ENCODE results near the gene PLA2G4D. TPM values are rescaled to one million over a fixed set of nuclear protein-coding genes. Genes with fewer than 3 reads are reported as not detected.

Gene PLA2G4D
- total RNA-seq, 1 donor from 2014 or later = not detected

- Mint-ChIP-seq H3K36me3 (ENCODE audit: low read depth) (no peaks in the 10 kb centered on the region), H3K27me3 (peaks cover 10% of the 10 kb centered on the region)
- POLR2A ChIA-PET = interaction anchor here (0.6 kb wide), 1 partner anchor 416 kb away, joined by 3 read pairs; no protein-coding TSS in a partner anchor
These were observed 14.0 kb downstream of the PLA2G4D start for GRCh38 chr15:42080186-42080918.

DNA sequence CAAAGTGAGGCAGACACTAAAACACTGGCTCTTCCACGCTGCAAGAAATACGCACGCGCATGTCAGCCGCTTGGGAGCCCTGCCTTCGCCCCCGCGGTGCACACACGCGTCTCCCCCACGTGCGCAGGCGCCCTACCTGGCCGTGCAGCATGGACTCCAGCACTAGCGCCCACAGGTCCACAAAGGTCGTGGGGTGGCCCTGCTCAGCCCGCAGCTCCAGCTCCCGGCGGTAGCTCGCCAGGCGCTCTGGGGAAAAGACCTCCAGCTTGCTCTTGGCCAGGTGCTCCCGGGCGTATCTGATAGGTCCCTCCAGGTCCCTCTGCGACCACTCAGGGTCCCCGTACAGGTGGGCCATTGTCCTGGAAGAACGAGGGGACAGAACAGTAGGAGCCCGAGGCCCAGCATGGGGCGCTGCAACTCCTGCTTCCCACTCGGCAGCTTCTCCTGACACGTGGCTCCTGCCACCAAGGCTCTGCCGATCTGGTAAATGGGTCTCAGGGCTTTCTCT, 14.9 kb downstream of the PLA2G4D start:
- H3K27me3 Mint-ChIP-seq = peaks cover 8% of the 10 kb centered on the region
- ChIA-PET POLR2A (no interaction called here), CTCF (interaction anchor here (1.0 kb wide), 2 partner anchors 18 to 91 kb away, joined by 3 to 4 read pairs; no protein-coding TSS in a partner anchor)
- no peak overlapping the region for H3K4me3 Mint-ChIP-seq
- TF ChIP-seq, protein P1, sequence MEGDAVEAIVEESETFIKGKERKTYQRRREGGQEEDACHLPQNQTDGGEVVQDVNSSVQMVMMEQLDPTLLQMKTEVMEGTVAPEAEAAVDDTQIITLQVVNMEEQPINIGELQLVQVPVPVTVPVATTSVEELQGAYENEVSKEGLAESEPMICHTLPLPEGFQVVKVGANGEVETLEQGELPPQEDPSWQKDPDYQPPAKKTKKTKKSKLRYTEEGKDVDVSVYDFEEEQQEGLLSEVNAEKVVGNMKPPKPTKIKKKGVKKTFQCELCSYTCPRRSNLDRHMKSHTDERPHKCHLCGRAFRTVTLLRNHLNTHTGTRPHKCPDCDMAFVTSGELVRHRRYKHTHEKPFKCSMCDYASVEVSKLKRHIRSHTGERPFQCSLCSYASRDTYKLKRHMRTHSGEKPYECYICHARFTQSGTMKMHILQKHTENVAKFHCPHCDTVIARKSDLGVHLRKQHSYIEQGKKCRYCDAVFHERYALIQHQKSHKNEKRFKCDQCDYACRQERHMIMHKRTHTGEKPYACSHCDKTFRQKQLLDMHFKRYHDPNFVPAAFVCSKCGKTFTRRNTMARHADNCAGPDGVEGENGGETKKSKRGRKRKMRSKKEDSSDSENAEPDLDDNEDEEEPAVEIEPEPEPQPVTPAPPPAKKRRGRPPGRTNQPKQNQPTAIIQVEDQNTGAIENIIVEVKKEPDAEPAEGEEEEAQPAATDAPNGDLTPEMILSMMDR (IDR thresholded peaks at IDR 0.05) = no peak
- no peak for ATAC-seq (ENCODE audit: low read depth)
- H3K27ac Mint-ChIP-seq = no peak overlapping the region
- H3K36me3 Mint-ChIP-seq (ENCODE audit: low read depth) = no peaks in the 10 kb centered on the region
- H3K4me1 Mint-ChIP-seq = peaks cover under 1% of the 10 kb centered on the region
- no peak for DNase-seq
- intact Hi-C loops (cut with micrococcal nuclease) = no loop called here
- H3K9me3 Mint-ChIP-seq = no peaks in the 10 kb centered on the region

More at GRCh38 chr15:42080186-42080918, 14.0 kb downstream of the PLA2G4D start:
- H3K27ac Mint-ChIP-seq = no peak overlapping the region
- intact Hi-C loops (cut with micrococcal nuclease) = no loop called here
- H3K4me1 Mint-ChIP-seq = peaks cover 2% of the 10 kb centered on the region
- no peaks in the 10 kb centered on the region for H3K9me3 Mint-ChIP-seq
- TF ChIP-seq, protein P1 (IDR thresholded peaks at IDR 0.05) = no peak
- DNase-seq (no peak), ATAC-seq (ENCODE audit: low read depth) (no peak)
- no peak overlapping the region for H3K4me3 Mint-ChIP-seq
- CTCF ChIA-PET = interaction anchor here (7.0 kb wide), 1 partner anchor 90 kb away, joined by 51 read pairs; no protein-coding TSS in a partner anchor

GRCh38 chr15:42078903-42079302, 15.5 kb downstream of the PLA2G4D start:
- CTCF ChIA-PET = interaction anchor here (1.0 kb wide), 2 partner anchors 17 to 90 kb away, joined by 3 to 4 read pairs; no protein-coding TSS in a partner anchor
- intact Hi-C loops (cut with micrococcal nuclease) = no loop called here
- POLR2A ChIA-PET = no interaction called here
- Mint-ChIP-seq H3K27me3 (peaks cover 4% of the 10 kb centered on the region), H3K36me3 (ENCODE audit: low read depth) (no peaks in the 10 kb centered on the region), H3K4me3 (no peak overlapping the region), H3K4me1 (no peaks in the 10 kb centered on the region), H3K27ac (no peak overlapping the region), H3K9me3 (no peaks in the 10 kb centered on the region)
- TF ChIP-seq, protein P1 (IDR thresholded peaks at IDR 0.05) = no peak
- DNase-seq = no peak
- no peak for ATAC-seq (ENCODE audit: low read depth)

DNA sequence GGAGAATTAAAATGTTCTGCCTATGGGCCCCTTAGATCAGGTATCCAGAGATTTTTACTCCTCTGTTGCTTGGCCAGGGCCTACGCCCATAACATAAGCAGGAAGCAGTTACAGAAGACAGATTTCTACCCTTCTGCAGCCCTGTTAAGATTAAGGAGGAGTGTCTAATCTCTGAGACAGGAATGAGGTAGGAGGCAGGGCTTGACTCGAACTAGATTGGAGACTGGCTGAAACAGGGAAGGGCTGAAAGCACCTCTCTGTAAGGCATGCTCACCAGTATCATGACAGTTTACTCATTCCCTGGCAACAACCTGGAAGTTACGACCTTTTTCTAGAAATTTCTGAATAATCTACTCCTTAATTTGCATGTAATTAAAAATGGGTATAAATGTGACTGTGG, 16.7 kb downstream of the PLA2G4D start:
- TF ChIP-seq, protein P1 (IDR thresholded peaks at IDR 0.05) = no peak

GRCh38 chr15:42073418-42073817, 20.9 kb downstream of the PLA2G4D start:
- DNase-seq (no peak), ATAC-seq (ENCODE audit: low read depth) (no peak)
- ChIA-PET POLR2A (interaction anchor here (0.7 kb wide), 1 partner anchor 62 kb away, joined by 3 read pairs; no protein-coding TSS in a partner anchor), CTCF (interaction anchor here (1.2 kb wide), 1 partner anchor 10 kb away, joined by 4 read pairs; no protein-coding TSS in a partner anchor)
- TF ChIP-seq, protein P1 (IDR thresholded peaks at IDR 0.05) = no peak
- H3K4me1 Mint-ChIP-seq = no peaks in the 10 kb centered on the region
- no peak overlapping the region for H3K27ac Mint-ChIP-seq
- H3K27me3 Mint-ChIP-seq = peaks cover 5% of the 10 kb centered on the region
- no peak overlapping the region for H3K4me3 Mint-ChIP-seq
- intact Hi-C loops (cut with micrococcal nuclease) = no loop called here
- no peaks in the 10 kb centered on the region for H3K36me3 Mint-ChIP-seq (ENCODE audit: low read depth)
- no peaks in the 10 kb centered on the region for H3K9me3 Mint-ChIP-seq

More for the DNA sequence above, 16.7 kb downstream of the PLA2G4D start:
- no peak overlapping the region for H3K4me3 Mint-ChIP-seq
- ChIA-PET POLR2A (no interaction called here), CTCF (no interaction called here)
- H3K4me1 Mint-ChIP-seq = no peaks in the 10 kb centered on the region
- no peaks in the 10 kb centered on the region for H3K36me3 Mint-ChIP-seq (ENCODE audit: low read depth)
- H3K27ac Mint-ChIP-seq = no peak overlapping the region
- peaks cover 7% of the 10 kb centered on the region for H3K27me3 Mint-ChIP-seq
- ATAC-seq (ENCODE audit: low read depth) = no peak
- no peaks in the 10 kb centered on the region for H3K9me3 Mint-ChIP-seq
- intact Hi-C loops (cut with micrococcal nuclease) = no loop called here
- DNase-seq = no peak

All from activated B cell treated with CpG ODN at 0.5 μM for 24 hours (primary cell).